DMS 273 (cell line): Measurements from ENCODE around the gene ADCY1.

ENCODE experiments used
- DNase-seq: peaks from one replicate; lab custom pipeline; 2025; ENCODE audit not compliant: unreplicated experiment; lab: John Stamatoyannopoulos, UW

The ADCY1 gene

GRCh38 chr7:45592230-45592991, 18.2 kb downstream of the ADCY1 start:
- no peak for DNase-seq

GRCh38 chr7:45593121-45593541, 19.0 kb downstream of the ADCY1 start:
- DNase-seq, result no peak

GRCh38 chr7:45593877-45594276, 19.7 kb downstream of the ADCY1 start:
- DNase-seq, result no peak

GRCh38 chr7:45594745-45595535, 20.8 kb downstream of the ADCY1 start:
- no peak for DNase-seq

- no peak for DNase-seq
Measured at GRCh38 chr7:45595809-45596664, 21.9 kb downstream of the ADCY1 start.

GRCh38 chr7:45596665-45597095, 22.5 kb downstream of the ADCY1 start:
- no peak for DNase-seq

- DNase-seq, result no peak
Measured at GRCh38 chr7:45597286-45597984, 23.3 kb downstream of the ADCY1 start.

- no peak for DNase-seq
Measured at GRCh38 chr7:45598886-45599520, 24.8 kb downstream of the ADCY1 start.

GRCh38 chr7:45599851-45600706, 25.9 kb downstream of the ADCY1 start:
- DNase-seq, result no peak

GRCh38 chr7:45601094-45601493, 26.9 kb downstream of the ADCY1 start:
- DNase-seq, result peak; percentile 64

- no peak for DNase-seq
Measured at GRCh38 chr7:45601816-45602540, 27.8 kb downstream of the ADCY1 start.

- no peak for DNase-seq
Measured at GRCh38 chr7:45606050-45606449, 31.9 kb downstream of the ADCY1 start.

- DNase-seq, result no peak
Measured at GRCh38 chr7:45606931-45607330, 32.8 kb downstream of the ADCY1 start.

- no peak for DNase-seq
Measured at GRCh38 chr7:45609180-45609579, 35.0 kb downstream of the ADCY1 start.

- DNase-seq, result no peak
Measured at GRCh38 chr7:45610019-45610418, 35.9 kb downstream of the ADCY1 start.

GRCh38 chr7:45610660-45611299, 36.6 kb downstream of the ADCY1 start:
- no peak for DNase-seq

GRCh38 chr7:45617166-45617565, 43.0 kb downstream of the ADCY1 start:
- no peak for DNase-seq

GRCh38 chr7:45622058-45622457, 47.9 kb downstream of the ADCY1 start:
- DNase-seq, result no peak
